Activated CD4-positive, alpha-beta T cell treated with anti-CD3 and anti-CD28 coated beads for 24 hours (primary cell): ENCODE results near the gene CDK19.
"Not testable (repeated sequence)": the region's sequence is repeated elsewhere in the genome, so short reads cannot be mapped to it uniquely, and the experiment has no call there.

Experiments used
- DNase-seq, 2 donors: peaks; one replicate each; pipeline ENCODE4 v3.0.0-alpha.2; 2020; ENCODE audit warnings: low read depth in 2 of 2

Gene CDK19

DNA sequence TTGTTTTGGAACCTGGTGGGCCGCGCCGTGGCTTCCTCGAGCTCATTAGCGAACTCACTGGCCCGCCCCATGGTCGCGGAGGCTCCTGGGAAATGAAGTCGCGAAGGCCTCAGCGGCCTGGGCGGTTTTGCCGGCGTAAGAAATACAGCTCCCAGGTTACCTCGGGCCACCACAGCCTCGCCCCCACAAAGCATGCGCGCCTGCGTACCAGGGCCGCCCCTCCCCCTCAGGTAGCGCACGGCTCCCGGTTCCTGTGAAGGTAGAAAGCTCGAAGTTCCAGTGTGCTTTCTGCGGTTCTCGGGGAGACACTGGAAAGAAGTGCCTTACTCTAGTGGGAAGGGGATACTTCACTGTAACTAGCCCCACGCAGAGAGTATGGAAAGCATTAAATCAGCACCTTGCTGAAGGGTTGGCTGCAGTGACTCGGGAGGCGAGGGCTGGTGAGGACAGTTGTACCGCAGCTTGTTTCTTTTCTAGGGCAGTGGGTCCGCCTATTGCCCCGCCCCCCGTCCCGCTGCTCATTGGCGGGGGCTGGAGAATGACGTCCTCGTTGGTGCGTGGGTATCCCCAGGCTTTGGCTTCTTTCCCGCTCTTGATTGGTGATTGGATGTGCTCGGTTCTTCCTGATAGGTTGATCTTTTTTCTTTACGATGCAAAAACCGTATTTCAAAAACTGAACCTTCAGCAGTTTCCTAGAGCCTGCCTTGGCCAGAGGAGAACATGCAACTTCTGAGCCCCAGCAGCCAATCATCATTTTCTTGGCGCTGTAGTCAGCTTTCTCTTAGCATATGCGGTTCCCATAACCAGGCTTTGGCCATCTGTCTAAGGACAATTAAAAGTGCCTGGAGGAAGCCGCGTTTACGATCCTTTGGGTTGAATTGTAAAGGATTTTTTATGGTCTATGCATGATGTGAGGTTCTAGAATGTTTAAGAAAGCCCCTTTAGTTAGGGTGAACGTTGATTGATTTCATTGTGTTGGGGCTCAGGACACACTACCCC lies at the start of gene CDK19:
TSS of gene CDK19 (minus strand) at position 59 of the 999 bp plus-strand sequence. CDS start 333 bp downstream, outside the sequence.
- peak; percentile 96 to 97 for DNase-seq

- DNase-seq = no peak
These were observed 49.6 kb upstream of the CDK19 start for GRCh38 chr6:110864824-110865223.

DNA sequence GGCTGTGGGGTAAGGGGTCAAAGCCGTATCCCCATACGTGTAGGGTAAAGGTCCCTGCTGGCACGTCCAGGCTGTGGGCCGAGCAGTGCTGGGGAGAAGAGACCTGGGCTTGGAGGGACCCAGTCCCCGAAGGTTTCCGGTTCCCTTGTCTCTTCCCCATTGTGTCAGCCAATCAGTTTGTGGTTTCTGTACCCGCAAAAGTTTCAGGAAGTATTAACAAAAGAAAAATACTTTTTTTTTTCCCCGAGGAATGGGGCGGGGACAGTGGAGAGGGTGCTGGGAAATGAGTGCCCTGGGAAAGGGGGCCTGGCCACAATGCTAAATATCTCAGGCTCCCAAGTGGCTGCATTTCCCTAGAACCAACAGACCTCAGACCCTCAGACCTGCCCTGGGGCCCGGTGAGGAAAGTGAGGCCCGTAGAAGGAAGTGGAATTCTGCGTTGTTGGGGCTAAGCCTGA lies 44.1 kb upstream of the CDK19 start:
- no peak for DNase-seq

DNA sequence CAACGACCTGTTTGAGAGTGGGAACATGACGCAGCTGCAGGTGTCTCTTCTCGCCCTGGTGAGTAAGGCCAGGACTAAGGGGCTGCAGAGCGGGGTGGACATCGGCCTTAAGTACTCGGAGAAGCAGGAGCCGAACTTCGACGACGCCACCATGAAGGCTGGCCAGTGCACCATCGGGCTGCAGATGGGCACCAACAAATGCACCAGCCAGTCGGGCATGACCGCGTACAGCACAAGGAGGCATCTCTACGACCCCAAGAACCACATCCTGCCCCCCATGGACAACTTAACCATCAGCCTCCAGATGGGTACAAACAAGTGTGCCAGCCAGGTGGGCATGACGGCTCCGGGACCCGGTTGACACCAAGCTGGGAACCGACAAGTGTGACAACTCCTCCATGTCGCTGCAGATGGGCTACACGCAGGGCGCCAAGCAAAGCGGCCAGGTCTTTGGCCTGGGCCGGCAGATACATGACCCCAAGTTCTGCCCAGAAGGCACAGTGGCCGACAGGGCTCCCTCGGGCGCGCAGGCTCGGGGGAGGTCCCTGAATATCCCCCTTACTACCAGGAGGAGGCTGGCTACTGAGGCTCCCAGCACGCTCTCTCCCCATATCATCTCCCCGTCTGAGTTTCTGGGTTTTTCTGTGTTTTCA lies 43.4 kb upstream of the CDK19 start:
- no peak for DNase-seq

DNA sequence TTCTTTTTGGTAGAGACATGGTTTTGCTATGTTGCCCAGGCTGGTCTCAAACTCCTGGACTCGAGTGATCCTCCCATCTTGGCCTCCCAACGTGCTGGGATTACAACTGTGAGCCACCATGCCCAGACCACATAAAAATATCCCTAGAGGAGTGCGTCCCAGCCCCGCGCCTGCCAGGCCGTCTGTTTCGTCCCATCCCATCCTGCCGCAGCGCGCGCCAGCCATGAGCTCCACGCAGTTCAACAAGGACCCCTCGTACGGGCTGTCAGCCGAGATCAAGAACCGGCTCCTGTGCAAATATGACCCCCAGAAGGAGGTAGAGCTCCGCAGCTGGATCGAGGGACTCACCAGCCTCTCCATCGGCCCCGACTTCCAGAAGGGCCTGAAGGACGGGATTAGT lies 42.7 kb upstream of the CDK19 start:
- DNase-seq = no peak

DNA sequence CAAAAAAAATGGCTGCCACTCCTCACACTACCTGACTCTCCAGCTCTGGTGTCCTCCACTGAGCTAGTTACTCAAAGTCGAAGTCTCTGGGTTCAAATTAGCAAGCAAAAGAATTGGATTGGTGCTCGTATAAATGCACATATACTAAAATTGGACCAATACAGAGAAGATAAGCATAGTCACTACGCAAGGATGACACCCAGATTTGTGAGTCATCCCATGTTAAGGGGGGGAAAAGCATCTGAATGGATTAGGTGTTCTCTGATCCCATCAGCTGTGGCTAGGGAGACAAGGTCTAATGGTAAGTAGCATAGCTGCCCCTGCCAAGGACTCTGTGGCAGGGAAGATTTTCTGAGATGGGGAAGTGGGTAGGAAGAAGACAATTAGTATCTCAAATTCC lies 41.0 kb upstream of the CDK19 start:
- no peak for DNase-seq

GRCh38 chr6:110853754-110854477 lies 38.6 kb upstream of the CDK19 start:
- no peak for DNase-seq

- DNase-seq = no peak
These were observed 37.5 kb upstream of the CDK19 start for GRCh38 chr6:110852773-110853172.

GRCh38 chr6:110849781-110850180 lies 34.5 kb upstream of the CDK19 start:
- DNase-seq = no peak

DNA sequence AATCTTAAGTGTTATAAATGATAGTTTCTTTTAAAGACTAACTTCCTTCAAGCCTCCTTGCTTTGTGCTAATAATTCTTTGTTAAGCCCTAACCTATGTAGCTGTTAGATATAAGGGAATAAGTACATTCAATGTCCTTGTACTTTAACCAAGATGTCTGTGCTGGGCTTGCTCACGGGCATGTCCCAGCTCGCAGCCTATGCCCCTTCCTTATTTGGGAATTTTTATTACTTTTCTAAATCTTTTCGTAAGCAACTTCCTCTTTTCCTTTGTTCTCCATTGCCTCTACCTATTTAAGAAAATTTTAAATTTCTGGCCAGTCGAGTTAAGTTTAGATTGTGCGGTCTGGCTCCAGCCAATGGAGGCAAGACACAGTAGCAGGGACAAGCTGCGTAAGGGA lies 26.0 kb upstream of the CDK19 start:
- no peak for DNase-seq

GRCh38 chr6:110835751-110836150 lies 20.5 kb upstream of the CDK19 start:
- not testable (repeated sequence) for DNase-seq

DNA sequence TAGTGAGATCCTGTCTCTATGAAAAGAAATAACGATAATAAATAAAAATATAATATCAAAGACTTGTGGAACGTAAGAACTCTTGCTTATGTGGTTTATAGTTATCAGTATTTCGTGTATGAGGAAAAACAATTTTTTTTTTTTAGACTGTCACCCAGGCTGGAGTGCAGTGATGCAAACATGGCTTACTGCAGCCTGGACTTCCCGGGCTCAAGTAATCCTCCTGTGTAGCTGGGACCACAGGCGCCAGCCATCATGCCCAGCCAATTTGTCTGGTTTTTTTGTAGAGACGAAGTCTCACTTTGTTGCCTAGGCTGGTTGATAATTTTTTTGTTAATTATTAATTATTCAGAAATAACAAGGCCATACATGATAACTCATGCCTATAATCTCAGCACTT lies 18.6 kb upstream of the CDK19 start:
- DNase-seq = no peak

DNA sequence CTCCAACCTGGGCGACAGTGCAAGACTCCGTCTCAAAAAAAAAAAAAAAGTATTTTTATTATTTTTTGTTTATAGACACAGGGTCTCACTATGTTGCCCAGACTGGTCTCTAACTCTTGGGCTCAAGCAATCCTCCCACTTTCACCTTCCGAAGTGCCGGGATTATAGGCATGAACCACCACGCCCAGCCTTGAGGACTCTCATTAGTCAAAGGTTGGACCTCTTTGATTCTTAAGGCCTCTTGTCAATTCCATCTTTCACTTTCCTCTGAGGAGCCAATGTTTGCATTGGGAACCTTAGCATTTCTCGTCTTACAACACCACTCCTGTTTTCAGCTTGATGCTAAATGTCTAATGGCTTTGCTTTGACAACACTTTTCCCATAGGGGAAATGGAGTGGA lies 16.1 kb upstream of the CDK19 start:
- no peak for DNase-seq

DNA sequence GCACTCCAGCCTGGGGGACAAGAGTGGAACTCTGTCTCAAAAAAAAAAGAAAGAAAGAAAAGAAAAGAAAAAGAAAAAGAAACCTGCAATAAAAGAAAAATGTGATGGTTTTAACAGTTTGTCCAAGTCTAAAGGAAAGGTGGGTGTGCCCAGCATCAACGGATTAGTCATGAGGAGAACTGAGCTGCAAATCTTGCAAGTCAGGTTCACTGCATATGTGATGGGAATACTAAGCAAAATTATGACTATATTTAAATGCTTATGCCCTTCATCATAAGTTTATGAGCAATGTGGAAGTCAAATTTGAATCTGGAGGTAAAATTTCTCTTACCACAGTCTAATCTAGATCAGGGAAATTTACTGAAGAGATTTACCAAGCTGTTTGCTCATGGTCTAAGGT lies 13.1 kb upstream of the CDK19 start:
- no peak for DNase-seq

GRCh38 chr6:110826236-110827129 lies 11.2 kb upstream of the CDK19 start:
- DNase-seq = no peak

DNA sequence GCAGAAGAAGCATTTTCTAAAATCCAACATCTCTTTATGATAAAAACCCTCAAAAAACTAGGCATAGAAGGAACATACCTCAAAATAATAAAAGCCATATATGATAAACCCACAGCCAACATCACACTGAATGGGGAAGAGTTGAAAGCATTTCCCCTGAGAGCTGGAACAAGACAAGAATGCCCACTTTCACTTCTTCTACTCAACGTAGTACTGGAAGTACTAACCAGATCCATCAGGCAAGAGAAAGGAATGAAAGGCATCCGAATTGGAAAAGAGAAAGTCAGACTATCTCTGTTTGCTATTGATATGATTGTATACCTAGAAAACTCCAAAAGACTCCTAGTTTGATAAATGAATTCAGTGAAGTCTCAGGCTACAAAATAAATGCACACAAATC lies 7.9 kb upstream of the CDK19 start:
- DNase-seq = no peak

DNA sequence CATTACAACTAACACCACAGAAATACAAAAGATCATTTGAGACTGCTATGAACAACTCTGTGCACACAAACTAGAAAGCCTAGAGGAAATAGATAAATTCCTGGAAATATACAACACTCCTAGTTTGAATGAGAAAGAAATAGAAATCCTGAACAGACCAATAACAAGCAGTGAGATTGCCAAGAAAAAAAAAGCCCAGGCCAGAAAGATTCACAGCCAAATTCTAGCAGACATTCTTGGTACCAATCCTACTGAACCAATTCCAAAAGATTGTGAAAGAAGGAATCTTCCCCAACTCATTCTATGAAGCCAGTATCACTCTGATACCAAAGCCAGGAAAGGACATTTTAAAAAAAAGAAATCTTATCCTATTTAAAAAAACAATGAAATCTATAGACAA lies 7.0 kb upstream of the CDK19 start:
- no peak for DNase-seq

DNA sequence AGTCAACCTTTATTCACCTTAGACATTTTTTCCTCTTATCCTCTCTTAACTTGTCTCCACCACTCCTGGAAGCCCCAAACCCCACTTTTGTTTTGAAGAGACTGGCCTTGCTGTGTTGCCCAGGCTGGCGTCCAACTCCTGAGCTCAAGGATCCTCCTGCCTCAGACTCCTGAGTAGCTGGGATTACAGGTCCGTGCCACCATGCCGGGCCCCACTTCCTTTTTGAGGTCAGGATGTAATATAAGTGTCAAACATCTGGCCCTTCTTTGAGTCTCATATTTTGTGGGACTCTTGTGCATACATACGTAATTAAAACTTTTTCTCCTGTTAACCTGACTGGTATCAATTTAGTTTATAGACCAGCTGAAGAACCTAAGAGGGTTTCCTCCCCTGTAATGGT lies 1.4 kb upstream of the CDK19 start:
- DNase-seq = no peak

DNA sequence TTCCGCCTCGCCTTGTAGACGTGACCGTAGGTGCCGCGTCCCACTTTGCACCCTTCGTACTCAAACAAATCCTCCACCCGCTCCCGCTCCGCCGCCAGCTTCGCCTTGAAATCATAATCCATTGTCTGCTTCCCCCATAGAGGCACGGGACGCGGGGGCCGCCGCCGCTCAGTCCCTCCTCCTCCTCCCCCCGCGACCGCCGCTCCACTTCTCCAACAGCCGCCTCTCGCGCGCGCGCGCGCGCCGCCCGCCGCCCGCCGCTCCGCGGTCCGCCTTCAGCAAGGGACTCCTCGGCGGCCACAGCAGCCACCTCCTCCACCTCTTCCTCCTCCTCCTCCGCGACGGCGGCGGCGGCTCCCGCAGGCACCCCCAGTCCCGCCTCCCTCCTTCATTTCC lies 256 bp downstream of the CDK19 start:
- no peak for DNase-seq

GRCh38 chr6:110814102-110815014 lies 911 bp downstream of the CDK19 start:
- peak; percentile 33 to 50 for DNase-seq
